Parathyroid adenoma (tissue), 2 donors: Measurements from ENCODE around the gene DHDDS.

Experiments
- H2AFZ ChIP-seq: fragments of 300-600 bp; sonication (generic); one replicate; pipeline ENCODE4 v1.7.0; 2017; ENCODE audit warnings: antibody characterized with exemption, mild to moderate bottlenecking
- H3K27ac ChIP-seq: fragments of 300-600 bp; sonication (generic); one replicate; pipeline ENCODE4 v1.7.0; 2017
- H3K27me3 ChIP-seq: fragments of 300-600 bp; sonication (generic); one replicate; pipeline ENCODE4 v1.7.0; 2017; ENCODE audit warnings: low read length; ENCODE audit not compliant: control insufficient read depth, insufficient read depth
- H3K36me3 ChIP-seq: fragments of 300-600 bp; sonication (generic); one replicate; pipeline ENCODE4 v1.7.0; 2017; ENCODE audit warnings: low read length; ENCODE audit not compliant: control insufficient read depth, insufficient read depth
- H3K4me1 ChIP-seq: fragments of 300-600 bp; sonication (generic); one replicate; pipeline ENCODE4 v1.7.0; 2017; ENCODE audit warnings: control low read depth
- H3K4me2 ChIP-seq: fragments of 300-600 bp; sonication (generic); one replicate; pipeline ENCODE4 v1.7.0; 2017; ENCODE audit warnings: low read length
- H3K4me3 ChIP-seq: fragments of 300-600 bp; sonication (generic); one replicate; pipeline ENCODE4 v1.7.0; 2017; ENCODE audit warnings: low read depth, low read length
- H3K79me2 ChIP-seq: fragments of 300-600 bp; sonication (generic); one replicate; pipeline ENCODE4 v1.7.0; 2017; ENCODE audit warnings: control low read depth
- H3K9ac ChIP-seq: fragments of 300-600 bp; sonication (generic); one replicate; pipeline ENCODE4 v1.7.0; 2017; ENCODE audit warnings: mild to moderate bottlenecking
- H3K9me3 ChIP-seq: fragments of 300-600 bp; sonication (generic); one replicate; pipeline ENCODE4 v1.7.0; 2017; ENCODE audit warnings: low read length; ENCODE audit not compliant: control insufficient read depth
- TF ChIP-seq, protein P1 (sequence below): fragments of 300-600 bp; sonication (generic); IDR thresholded peaks from one replicate; pipeline ENCODE4 v1.7.0; 2017; ENCODE audit warnings: antibody characterized with exemption, mild to moderate bottlenecking
- donor health status: primary hyperparathyroidism.

The DHDDS gene

DNA sequence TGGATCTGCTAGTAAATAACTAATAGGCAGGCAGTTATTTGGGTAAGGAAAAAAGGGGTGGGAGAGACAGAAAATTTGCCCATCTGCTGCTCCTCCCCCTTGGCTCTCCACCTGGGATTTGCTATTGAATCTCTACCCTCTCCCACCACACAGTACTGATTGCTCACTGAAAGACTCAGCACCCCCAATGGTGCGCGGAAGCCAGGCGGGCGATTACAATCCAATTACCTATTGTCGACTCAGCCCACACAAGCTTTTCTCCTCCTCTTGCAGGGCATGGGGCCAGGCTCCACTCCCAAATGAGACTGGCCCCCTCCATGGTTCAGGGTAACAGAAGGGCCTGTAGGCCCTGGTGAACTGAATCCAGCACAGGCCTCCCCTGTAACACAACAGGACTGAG, 37.4 kb downstream of the DHDDS start:
- H3K27ac ChIP-seq: no peak overlapping the region
- no peak overlapping the region for H3K9ac ChIP-seq
- H3K27me3 ChIP-seq: no peaks in the 10 kb centered on the region
- no peak overlapping the region for H3K4me3 ChIP-seq
- TF ChIP-seq, protein P1, sequence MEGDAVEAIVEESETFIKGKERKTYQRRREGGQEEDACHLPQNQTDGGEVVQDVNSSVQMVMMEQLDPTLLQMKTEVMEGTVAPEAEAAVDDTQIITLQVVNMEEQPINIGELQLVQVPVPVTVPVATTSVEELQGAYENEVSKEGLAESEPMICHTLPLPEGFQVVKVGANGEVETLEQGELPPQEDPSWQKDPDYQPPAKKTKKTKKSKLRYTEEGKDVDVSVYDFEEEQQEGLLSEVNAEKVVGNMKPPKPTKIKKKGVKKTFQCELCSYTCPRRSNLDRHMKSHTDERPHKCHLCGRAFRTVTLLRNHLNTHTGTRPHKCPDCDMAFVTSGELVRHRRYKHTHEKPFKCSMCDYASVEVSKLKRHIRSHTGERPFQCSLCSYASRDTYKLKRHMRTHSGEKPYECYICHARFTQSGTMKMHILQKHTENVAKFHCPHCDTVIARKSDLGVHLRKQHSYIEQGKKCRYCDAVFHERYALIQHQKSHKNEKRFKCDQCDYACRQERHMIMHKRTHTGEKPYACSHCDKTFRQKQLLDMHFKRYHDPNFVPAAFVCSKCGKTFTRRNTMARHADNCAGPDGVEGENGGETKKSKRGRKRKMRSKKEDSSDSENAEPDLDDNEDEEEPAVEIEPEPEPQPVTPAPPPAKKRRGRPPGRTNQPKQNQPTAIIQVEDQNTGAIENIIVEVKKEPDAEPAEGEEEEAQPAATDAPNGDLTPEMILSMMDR: no peak
- H3K4me1 ChIP-seq: peaks cover 9% of the 10 kb centered on the region
- no peaks in the 10 kb centered on the region for H3K36me3 ChIP-seq
- H2AFZ ChIP-seq: no peak overlapping the region
- no peak overlapping the region for H3K4me2 ChIP-seq
- no peaks in the 10 kb centered on the region for H3K9me3 ChIP-seq
- peaks cover 4% of the 10 kb centered on the region for H3K79me2 ChIP-seq

DNA sequence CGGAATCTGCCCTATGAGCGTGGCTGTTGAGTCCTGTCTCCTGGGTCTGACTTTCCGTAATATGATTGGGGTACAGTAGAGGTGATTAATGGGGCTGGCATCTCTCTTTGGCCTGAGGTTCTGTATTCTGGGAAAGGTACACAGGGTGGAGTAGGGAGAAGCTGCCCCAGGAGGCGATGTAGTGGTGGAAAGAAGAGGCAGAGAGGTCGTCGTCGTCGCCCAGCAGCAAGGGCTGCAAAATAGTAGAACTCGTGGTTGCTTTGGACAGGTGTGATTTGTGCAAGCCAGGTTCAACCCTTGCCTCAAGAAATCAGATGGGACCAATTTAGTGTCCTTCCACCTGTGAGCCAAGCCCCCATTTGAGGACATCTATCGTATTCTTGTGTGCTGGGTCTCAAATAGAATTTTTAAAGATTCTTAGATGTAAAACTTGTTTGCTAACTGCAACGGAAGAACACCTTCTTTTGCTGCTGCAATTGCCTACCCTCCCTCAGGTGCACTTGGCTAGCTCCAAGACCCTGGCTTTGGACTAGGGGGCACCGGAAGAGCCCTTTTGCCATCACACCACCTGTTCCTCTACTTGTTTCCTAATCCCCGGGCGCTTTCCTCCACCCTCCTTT, 38.9 kb downstream of the DHDDS start:
- no peaks in the 10 kb centered on the region for H3K27me3 ChIP-seq
- no peak overlapping the region for H3K4me3 ChIP-seq
- no peaks in the 10 kb centered on the region for H3K9me3 ChIP-seq
- no peaks in the 10 kb centered on the region for H3K36me3 ChIP-seq
- peaks cover 9% of the 10 kb centered on the region for H3K4me1 ChIP-seq
- no peak overlapping the region for H2AFZ ChIP-seq
- H3K79me2 ChIP-seq: peaks cover 4% of the 10 kb centered on the region
- H3K27ac ChIP-seq: no peak overlapping the region
- peak overlapping the region; percentile 93 for H3K4me2 ChIP-seq
- no peak overlapping the region for H3K9ac ChIP-seq
- TF ChIP-seq, protein P1: no peak

DNA sequence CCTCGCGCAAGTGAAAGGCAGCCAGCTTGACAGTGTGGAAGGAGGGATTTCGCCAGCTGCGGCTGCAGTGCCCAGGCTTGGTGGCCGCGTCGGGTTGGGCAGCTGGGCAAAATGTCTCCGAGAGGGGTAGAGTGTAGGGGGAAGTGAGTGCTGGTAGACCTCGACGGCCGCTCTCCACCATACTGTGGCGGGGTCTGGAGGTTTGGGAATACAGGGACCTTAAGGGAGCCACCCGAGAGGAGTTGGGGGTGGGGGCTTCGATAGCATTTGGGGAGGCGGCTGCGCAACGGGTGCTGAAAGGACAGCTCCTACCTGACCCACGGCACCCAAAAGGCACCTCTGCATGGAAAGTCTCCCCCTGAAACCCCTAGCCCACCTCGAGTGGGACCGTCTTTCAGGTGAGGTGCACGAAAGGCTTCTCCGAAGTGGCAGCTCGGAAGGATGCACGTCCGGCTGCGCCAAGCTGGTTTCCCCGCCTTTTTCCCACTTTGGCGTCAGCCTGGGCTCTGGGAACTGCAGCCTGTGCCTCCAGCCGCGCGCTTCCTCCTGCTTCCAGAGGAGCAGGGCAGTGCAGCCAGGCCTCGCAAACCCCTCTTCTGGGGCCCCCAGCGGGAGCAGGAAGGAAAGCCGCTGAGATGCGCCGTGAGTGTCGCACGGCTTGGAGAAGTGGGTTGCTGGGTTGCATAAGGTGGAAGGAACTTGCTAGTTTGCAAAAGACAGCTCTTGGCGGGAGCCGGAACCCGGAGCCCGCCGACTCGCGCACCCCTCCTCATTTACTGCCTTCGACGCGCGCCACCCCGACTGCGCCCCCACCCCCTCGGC, 39.6 kb downstream of the DHDDS start:
- TF ChIP-seq, protein P1: no peak
- peak overlapping the region; percentile 99 for H3K27ac ChIP-seq
- no peaks in the 10 kb centered on the region for H3K36me3 ChIP-seq
- H3K79me2 ChIP-seq: peaks cover 4% of the 10 kb centered on the region
- peak overlapping the region; percentile 97 for H3K4me3 ChIP-seq
- no peaks in the 10 kb centered on the region for H3K9me3 ChIP-seq
- H3K9ac ChIP-seq: no peak overlapping the region
- peak overlapping the region; percentile 88 for H2AFZ ChIP-seq
- H3K4me1 ChIP-seq: peaks cover 9% of the 10 kb centered on the region
- peak overlapping the region; percentile 93 for H3K4me2 ChIP-seq
- H3K27me3 ChIP-seq: no peaks in the 10 kb centered on the region

DNA sequence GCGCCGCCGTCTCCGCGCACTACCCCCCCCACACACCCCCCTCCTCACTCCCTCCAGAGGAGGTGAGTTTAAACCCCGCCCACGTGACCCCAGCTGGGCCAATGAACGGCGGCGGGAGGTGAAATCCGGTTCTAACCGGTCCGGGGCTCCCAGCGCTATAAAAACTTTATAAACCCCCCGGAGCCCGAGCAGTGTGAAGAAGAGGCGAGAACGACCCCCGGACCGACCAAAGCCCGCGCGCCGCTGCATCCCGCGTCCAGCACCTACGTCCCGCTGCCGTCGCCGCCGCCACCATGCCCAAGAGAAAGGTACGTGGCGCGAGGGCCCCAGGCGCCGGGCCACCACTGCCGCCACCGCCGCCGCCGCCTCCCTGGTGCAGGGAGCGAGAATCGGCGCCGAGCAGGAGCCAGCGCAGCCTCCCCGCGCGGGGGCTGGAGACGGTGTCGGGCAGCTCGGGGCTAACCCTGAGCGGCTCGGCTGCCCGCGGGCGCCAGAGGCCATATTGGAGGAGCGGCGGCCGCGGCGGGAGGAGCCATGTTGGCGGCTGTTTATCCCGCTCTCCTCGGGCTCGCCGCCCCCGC, 40.3 kb downstream of the DHDDS start, which contains the start of gene HMGN2:
Gene HMGN2, plus strand, starts transcription at position 121 of the 581 bp plus-strand sequence. Its CDS starts 173 bp downstream, at position 294.
- Histone ChIP-seq H3K9ac (peak within 1 kb of the TSS; percentile 99), H3K4me3 (peak within 1 kb of the TSS; percentile 97), H3K4me2 (peak within 1 kb of the TSS; percentile 93), H2AFZ (peak within 1 kb of the TSS; percentile 88), H3K27me3 (no peaks in the 10 kb centered on the region), H3K4me1 (peaks cover 9% of the 10 kb centered on the region), H3K27ac (peak within 1 kb of the TSS; percentile 99), H3K9me3 (no peaks in the 10 kb centered on the region), H3K79me2 (peaks cover 4% of the 10 kb centered on the region), H3K36me3 (no peaks in the 10 kb centered on the region)
- TF ChIP-seq, protein P1: no peak
